ENCODE measurements around the gene GREB1. TPM values are rescaled to one million over a fixed set of nuclear protein-coding genes. Genes with fewer than 3 reads are reported as not detected.

The GREB1 gene
- total RNA-seq, 1 experiment from 2014 or later = 16.5 TPM

DNA sequence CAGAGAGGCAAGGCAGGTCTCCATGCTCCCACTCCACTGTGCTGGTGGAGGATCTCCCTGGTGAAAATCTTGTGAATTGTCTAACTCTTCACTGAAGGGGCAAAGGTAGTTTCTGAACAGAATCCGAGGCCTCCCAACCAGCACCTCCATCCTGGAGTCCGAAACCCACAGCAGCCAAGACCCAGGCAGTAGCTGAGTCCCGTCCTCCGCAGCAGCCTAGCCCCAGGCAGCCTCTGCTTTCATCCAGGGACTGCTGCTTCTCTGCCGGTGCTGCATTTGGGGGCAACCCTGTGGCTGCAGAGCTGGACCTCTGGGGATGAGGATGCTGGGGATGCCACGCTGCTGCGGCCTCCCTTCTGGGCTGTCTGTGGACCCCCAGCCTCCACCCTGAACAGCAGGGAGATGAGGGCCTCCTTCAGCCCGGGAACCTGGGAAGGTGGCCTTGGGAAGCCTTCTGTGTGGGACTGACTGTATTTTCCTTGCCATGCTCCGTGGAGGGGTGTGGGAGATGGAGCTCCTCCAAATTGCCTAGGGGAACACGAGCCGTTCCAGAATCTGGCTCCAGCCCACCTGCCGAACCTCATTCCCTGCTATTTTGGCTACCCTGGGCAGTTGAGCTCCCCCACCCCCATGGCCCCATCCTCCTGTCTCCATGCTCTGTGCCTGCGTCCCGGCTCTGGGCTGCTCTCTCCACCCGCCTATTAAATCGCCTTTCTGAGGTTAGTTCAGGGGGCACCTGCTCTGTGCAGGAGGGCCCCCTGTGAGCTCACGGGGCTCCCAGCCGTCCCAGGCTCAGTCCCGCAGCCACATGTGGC lies 48.2 kb downstream of the GREB1 start:
- H3K4me2 ChIP-seq (ENCODE audit: insufficient read depth, insufficient read length, low read length) = no peak overlapping the region
- H3K27ac Mint-ChIP-seq = no peak overlapping the region
- peaks cover 27 to 28% of the 10 kb centered on the region in 2 experiments for H3K4me1 Mint-ChIP-seq
- no peaks in the 10 kb centered on the region for H3K9me3 ChIP-seq (ENCODE audit: control insufficient read depth, low read depth, low read length)
- H2AFZ ChIP-seq (ENCODE audit: low read length) = no peak overlapping the region
- no peak overlapping the region for H4K91ac ChIP-seq (ENCODE audit: insufficient read length, low read depth, low read length)
- WGBS (ENCODE audit: extremely low coverage, insufficient read length, low lambda C conversion rate) = no CpG with 5 or more reads among the region's 19 CpGs
- H3K79me1 ChIP-seq (ENCODE audit: insufficient read depth, low read depth, low read length, poor library complexity, severe bottlenecking) = no peaks in the 10 kb centered on the region
- no peak overlapping the region for H2BK20ac ChIP-seq (ENCODE audit: low read depth, low read length, poor library complexity, severe bottlenecking)
- no peak overlapping the region for H4K5ac ChIP-seq (ENCODE audit: insufficient read length, low read depth, low read length)
- no peaks in the 10 kb centered on the region for H4K20me1 ChIP-seq (ENCODE audit: control insufficient read depth, insufficient read depth, insufficient read length)
- H3K18ac ChIP-seq (ENCODE audit: insufficient read length, low read depth, low read length) = no peak overlapping the region
- no peaks in the 10 kb centered on the region for H3K23me2 ChIP-seq (ENCODE audit: insufficient read length, low read depth, low read length, poor library complexity, severe bottlenecking)
- 0 out of 2 replicates have a peak, but pooled peaks cover 2% of the 10 kb centered on the region for H3K4me1 ChIP-seq (ENCODE audit: insufficient read depth, low read length)
- no peak overlapping the region for H3T11ph ChIP-seq (ENCODE audit: low read length)
- no peak for DNase-seq
- no peak overlapping the region for H4K8ac ChIP-seq (replicated peaks; ENCODE audit: insufficient read length, low read depth, low read length)
- no peak overlapping the region for H2BK15ac ChIP-seq (ENCODE audit: low read depth, low read length)
- H3K36me3 Mint-ChIP-seq (ENCODE audit: insufficient read depth in 1 of 3, low read depth in 3 of 3) = peaks cover 10 to 13% (median 11%) of the 10 kb centered on the region in 3 experiments; a peak in 6 of 7 replicates
- no peak overlapping the region for H3K4ac ChIP-seq (ENCODE audit: low read depth, low read length)
- H2BK120ac ChIP-seq (ENCODE audit: low read depth, low read length, poor library complexity, severe bottlenecking) = no peak overlapping the region
- H3K27me3 ChIP-seq (ENCODE audit: insufficient read depth, low read length) = no peaks in the 10 kb centered on the region
- no peak overlapping the region for H3K14ac ChIP-seq (ENCODE audit: insufficient read depth, low read length)
- no peak overlapping the region for H2BK5ac ChIP-seq (ENCODE audit: insufficient read length, low read length)
- no peak overlapping the region for H3K4me3 Mint-ChIP-seq
- no peak overlapping the region for H2BK12ac ChIP-seq (ENCODE audit: insufficient read length, low read depth, low read length)
- TF ChIP-seq, protein P1, sequence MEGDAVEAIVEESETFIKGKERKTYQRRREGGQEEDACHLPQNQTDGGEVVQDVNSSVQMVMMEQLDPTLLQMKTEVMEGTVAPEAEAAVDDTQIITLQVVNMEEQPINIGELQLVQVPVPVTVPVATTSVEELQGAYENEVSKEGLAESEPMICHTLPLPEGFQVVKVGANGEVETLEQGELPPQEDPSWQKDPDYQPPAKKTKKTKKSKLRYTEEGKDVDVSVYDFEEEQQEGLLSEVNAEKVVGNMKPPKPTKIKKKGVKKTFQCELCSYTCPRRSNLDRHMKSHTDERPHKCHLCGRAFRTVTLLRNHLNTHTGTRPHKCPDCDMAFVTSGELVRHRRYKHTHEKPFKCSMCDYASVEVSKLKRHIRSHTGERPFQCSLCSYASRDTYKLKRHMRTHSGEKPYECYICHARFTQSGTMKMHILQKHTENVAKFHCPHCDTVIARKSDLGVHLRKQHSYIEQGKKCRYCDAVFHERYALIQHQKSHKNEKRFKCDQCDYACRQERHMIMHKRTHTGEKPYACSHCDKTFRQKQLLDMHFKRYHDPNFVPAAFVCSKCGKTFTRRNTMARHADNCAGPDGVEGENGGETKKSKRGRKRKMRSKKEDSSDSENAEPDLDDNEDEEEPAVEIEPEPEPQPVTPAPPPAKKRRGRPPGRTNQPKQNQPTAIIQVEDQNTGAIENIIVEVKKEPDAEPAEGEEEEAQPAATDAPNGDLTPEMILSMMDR (conservative IDR thresholded peaks at IDR 0.05) = no peak
- H3K27ac ChIP-seq (ENCODE audit: insufficient read length, low read depth, low read length) = no peak overlapping the region
- H3K79me2 ChIP-seq (ENCODE audit: insufficient read depth, low read length) = no peaks in the 10 kb centered on the region
- H3K9ac ChIP-seq (ENCODE audit: extremely low read depth, insufficient read length, low read length) = no peak overlapping the region
- H3K9me3 Mint-ChIP-seq = no peaks in the 10 kb centered on the region
- no peak overlapping the region for H3K23ac ChIP-seq (ENCODE audit: insufficient read length, low read depth, low read length)
- no peaks in the 10 kb centered on the region for H3K27me3 Mint-ChIP-seq (ENCODE audit: low read depth)
- H2AK5ac ChIP-seq (ENCODE audit: insufficient read length, low read length) = no peak overlapping the region
- no peak overlapping the region for H3K56ac ChIP-seq (ENCODE audit: insufficient read length, low read depth, low read length)
